ENCODE data around the gene IGF2.

Gene IGF2

DNA sequence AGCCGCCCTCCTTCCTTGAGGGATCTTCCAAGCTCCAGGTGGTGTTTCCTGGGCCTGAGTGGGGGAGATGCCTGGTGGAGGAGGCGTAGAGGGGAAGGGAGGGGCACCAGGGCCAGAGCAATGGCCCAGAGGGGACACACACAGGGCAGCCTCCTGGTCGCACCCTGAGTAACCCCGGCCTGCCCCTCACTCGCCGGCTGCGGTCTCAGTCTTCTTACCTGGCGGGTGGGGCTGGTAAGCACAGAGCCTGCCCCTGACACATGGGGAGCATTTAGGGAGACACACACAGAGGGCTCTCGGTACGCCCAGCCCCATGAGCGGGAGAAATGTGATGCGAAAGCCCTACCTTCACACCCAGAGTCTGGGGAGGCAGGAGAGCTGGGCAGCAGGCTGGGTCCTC lies 23.9 kb downstream of the IGF2 start (continued):
- TF ChIP-seq, protein P1, sequence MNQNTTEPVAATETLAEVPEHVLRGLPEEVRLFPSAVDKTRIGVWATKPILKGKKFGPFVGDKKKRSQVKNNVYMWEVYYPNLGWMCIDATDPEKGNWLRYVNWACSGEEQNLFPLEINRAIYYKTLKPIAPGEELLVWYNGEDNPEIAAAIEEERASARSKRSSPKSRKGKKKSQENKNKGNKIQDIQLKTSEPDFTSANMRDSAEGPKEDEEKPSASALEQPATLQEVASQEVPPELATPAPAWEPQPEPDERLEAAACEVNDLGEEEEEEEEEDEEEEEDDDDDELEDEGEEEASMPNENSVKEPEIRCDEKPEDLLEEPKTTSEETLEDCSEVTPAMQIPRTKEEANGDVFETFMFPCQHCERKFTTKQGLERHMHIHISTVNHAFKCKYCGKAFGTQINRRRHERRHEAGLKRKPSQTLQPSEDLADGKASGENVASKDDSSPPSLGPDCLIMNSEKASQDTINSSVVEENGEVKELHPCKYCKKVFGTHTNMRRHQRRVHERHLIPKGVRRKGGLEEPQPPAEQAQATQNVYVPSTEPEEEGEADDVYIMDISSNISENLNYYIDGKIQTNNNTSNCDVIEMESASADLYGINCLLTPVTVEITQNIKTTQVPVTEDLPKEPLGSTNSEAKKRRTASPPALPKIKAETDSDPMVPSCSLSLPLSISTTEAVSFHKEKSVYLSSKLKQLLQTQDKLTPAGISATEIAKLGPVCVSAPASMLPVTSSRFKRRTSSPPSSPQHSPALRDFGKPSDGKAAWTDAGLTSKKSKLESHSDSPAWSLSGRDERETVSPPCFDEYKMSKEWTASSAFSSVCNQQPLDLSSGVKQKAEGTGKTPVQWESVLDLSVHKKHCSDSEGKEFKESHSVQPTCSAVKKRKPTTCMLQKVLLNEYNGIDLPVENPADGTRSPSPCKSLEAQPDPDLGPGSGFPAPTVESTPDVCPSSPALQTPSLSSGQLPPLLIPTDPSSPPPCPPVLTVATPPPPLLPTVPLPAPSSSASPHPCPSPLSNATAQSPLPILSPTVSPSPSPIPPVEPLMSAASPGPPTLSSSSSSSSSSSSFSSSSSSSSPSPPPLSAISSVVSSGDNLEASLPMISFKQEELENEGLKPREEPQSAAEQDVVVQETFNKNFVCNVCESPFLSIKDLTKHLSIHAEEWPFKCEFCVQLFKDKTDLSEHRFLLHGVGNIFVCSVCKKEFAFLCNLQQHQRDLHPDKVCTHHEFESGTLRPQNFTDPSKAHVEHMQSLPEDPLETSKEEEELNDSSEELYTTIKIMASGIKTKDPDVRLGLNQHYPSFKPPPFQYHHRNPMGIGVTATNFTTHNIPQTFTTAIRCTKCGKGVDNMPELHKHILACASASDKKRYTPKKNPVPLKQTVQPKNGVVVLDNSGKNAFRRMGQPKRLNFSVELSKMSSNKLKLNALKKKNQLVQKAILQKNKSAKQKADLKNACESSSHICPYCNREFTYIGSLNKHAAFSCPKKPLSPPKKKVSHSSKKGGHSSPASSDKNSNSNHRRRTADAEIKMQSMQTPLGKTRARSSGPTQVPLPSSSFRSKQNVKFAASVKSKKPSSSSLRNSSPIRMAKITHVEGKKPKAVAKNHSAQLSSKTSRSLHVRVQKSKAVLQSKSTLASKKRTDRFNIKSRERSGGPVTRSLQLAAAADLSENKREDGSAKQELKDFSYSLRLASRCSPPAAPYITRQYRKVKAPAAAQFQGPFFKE (tag by site-specific recombination; IDR thresholded peaks at IDR 0.05; ENCODE audit: borderline replicate concordance), result no peak
- no peak for TF ChIP-seq ZNF629 (tag by site-specific recombination; IDR thresholded peaks at IDR 0.05)
- TF ChIP-seq, protein P2, sequence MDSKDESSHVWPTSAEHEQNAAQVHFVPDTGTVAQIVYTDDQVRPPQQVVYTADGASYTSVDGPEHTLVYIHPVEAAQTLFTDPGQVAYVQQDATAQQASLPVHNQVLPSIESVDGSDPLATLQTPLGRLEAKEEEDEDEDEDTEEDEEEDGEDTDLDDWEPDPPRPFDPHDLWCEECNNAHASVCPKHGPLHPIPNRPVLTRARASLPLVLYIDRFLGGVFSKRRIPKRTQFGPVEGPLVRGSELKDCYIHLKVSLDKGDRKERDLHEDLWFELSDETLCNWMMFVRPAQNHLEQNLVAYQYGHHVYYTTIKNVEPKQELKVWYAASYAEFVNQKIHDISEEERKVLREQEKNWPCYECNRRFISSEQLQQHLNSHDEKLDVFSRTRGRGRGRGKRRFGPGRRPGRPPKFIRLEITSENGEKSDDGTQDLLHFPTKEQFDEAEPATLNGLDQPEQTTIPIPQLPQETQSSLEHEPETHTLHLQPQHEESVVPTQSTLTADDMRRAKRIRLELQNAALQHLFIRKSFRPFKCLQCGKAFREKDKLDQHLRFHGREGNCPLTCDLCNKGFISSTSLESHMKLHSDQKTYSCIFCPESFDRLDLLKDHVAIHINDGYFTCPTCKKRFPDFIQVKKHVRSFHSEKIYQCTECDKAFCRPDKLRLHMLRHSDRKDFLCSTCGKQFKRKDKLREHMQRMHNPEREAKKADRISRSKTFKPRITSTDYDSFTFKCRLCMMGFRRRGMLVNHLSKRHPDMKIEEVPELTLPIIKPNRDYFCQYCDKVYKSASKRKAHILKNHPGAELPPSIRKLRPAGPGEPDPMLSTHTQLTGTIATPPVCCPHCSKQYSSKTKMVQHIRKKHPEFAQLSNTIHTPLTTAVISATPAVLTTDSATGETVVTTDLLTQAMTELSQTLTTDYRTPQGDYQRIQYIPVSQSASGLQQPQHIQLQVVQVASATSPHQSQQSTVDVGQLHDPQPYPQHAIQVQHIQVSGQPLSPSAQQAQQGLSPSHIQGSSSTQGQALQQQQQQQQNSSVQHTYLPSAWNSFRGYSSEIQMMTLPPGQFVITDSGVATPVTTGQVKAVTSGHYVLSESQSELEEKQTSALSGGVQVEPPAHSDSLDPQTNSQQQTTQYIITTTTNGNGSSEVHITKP (tag by site-specific recombination; IDR thresholded peaks at IDR 0.05), result no peak

DNA sequence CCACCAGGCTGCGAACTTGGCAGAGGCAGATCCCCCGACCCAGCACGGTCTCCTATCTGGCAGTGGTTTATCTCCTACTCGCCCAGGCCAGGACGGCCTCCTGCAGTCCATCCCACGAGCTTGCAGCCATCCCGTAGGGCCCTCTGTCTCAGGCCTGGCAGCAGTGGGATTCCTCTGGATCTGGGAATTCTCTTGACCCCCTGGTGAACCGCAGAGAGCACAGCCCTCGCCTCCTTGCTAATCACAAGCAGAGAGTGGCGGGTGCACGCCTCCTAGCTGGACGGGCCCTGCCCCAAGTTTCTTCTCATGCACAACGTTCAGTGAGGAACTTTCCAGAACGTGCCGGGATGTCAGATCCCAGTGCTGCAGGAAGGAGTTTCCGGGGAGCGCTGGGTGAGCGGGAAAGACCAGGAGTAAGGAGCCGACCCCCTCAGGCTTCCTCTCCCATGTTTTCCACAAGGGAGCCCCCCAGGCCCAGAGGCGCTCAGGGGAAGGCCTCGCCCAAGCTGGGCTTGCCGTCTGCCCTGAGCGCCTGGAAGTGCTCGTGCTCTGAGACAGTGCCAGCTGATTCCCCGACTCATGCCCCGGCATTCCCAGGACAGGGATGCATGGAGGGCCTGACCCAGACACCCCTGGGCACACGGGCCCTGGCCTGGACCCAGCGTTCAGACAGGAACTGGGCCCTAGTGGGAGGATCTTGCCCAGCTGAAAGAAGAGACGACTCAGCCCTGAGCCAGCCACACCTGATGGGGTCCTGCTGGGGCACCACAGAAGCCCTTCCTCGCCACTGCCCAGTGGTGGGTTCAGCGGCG lies 24.6 kb downstream of the IGF2 start:
- H3K9me3 ChIP-seq (ENCODE audit: control insufficient read depth, insufficient read depth, low read depth, low read length), result no peaks in the 10 kb centered on the region
- TF ChIP-seq ZNF214 (tag by site-specific recombination; IDR thresholded peaks at IDR 0.05; ENCODE audit: borderline replicate concordance) (no peak), HOXA7 (CRISPR knock-in tag; IDR thresholded peaks at IDR 0.05; ENCODE audit: borderline replicate concordance) (no peak)
- H3K36me3 ChIP-seq (ENCODE audit: control insufficient read depth in 2 of 2, insufficient read depth in 1 of 2, low read length in 2 of 2), result no peaks in the 10 kb centered on the region
- ChIA-PET POLR2A (no interaction called here), CTCF (no interaction called here)
- H3K4me3 ChIP-seq (ENCODE audit: low read depth, low read length), result no peak overlapping the region
- H3K27ac ChIP-seq (ENCODE audit: extremely low read depth, low read depth, low read length), result no peak overlapping the region
- no peaks in the 10 kb centered on the region for H3K4me1 ChIP-seq (ENCODE audit: control insufficient read depth, insufficient read depth, low read length)

DNA sequence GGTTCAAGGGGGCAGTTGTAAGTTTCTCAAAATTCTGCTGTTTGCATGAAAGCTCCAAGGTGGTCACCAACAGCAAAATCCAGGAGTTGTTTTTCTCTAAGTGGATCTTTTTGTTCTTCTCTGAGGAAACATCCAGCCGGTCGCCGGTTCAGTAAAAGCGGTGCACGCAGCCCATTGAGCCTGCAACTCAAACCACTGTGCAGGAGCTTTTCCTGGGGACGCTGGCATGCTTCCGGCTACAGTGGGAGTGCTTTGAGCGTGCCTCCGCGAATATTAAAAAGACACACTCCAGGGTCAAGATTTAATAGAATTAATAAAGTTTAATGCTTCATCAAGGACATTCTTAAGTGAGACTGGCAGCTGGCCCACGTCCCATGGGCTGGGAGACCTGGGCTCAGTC lies 25.4 kb downstream of the IGF2 start:
- Histone ChIP-seq H3K4me3 (ENCODE audit: low read depth, low read length) (no peak overlapping the region), H3K27ac (ENCODE audit: extremely low read depth, low read depth, low read length) (no peak overlapping the region), H3K4me1 (ENCODE audit: control insufficient read depth, insufficient read depth, low read length) (no peaks in the 10 kb centered on the region), H3K36me3 (ENCODE audit: control insufficient read depth in 2 of 2, insufficient read depth in 1 of 2, low read length in 2 of 2) (no peaks in the 10 kb centered on the region), H3K9me3 (ENCODE audit: control insufficient read depth, insufficient read depth, low read depth, low read length) (no peaks in the 10 kb centered on the region)
- ChIA-PET CTCF (interaction anchor here (0.6 kb wide), 2 partner anchors 77 to 166 kb away, joined by 3 read pairs; no protein-coding TSS in a partner anchor), POLR2A (no interaction called here)
- TF ChIP-seq ZNF311 (tag by site-specific recombination; IDR thresholded peaks at IDR 0.05; ENCODE audit: borderline replicate concordance) (no peak), ZNF544 (tag by site-specific recombination; IDR thresholded peaks at IDR 0.05) (no peak), ZNF391 (tag by site-specific recombination; IDR thresholded peaks at IDR 0.05; ENCODE audit: borderline replicate concordance, low read depth) (no peak), GLIS2 (tag by site-specific recombination; IDR thresholded peaks at IDR 0.05) (no peak), ZNF670 (tag by site-specific recombination; IDR thresholded peaks at IDR 0.05; ENCODE audit: low read depth) (no peak), MYNN (tag by site-specific recombination; IDR thresholded peaks at IDR 0.05; ENCODE audit: borderline replicate concordance) (no peak), ZNF2 (tag by site-specific recombination; IDR thresholded peaks at IDR 0.05) (no peak), ZNF768 (tag by site-specific recombination; IDR thresholded peaks at IDR 0.05) (no peak), ZNF214 (tag by site-specific recombination; IDR thresholded peaks at IDR 0.05; ENCODE audit: borderline replicate concordance) (no peak), GFI1B (tag by site-specific recombination; IDR thresholded peaks at IDR 0.05) (no peak), ZNF248 (tag by site-specific recombination; IDR thresholded peaks at IDR 0.05) (no peak), ZNF558 (tag by site-specific recombination; IDR thresholded peaks at IDR 0.05) (no peak), ZNF132 (tag by site-specific recombination; IDR thresholded peaks at IDR 0.05; ENCODE audit: borderline replicate concordance) (no peak), ZNF23 (tag by site-specific recombination; IDR thresholded peaks at IDR 0.05; ENCODE audit: borderline replicate concordance) (no peak)
- TF ChIP-seq, protein P3, sequence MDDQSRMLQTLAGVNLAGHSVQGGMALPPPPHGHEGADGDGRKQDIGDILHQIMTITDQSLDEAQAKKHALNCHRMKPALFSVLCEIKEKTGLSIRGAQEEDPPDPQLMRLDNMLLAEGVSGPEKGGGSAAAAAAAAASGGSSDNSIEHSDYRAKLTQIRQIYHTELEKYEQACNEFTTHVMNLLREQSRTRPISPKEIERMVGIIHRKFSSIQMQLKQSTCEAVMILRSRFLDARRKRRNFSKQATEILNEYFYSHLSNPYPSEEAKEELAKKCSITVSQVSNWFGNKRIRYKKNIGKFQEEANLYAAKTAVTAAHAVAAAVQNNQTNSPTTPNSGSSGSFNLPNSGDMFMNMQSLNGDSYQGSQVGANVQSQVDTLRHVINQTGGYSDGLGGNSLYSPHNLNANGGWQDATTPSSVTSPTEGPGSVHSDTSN (CRISPR knock-in tag; IDR thresholded peaks at IDR 0.05), result no peak
- TF ChIP-seq, protein P4, sequence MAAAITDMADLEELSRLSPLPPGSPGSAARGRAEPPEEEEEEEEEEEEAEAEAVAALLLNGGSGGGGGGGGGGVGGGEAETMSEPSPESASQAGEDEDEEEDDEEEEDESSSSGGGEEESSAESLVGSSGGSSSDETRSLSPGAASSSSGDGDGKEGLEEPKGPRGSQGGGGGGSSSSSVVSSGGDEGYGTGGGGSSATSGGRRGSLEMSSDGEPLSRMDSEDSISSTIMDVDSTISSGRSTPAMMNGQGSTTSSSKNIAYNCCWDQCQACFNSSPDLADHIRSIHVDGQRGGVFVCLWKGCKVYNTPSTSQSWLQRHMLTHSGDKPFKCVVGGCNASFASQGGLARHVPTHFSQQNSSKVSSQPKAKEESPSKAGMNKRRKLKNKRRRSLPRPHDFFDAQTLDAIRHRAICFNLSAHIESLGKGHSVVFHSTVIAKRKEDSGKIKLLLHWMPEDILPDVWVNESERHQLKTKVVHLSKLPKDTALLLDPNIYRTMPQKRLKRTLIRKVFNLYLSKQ (tag by site-specific recombination; IDR thresholded peaks at IDR 0.05; ENCODE audit: borderline replicate concordance), result no peak

Measured in HEK293 (cell line).